ENCODE results near the gene CST8.
A peak's percentile ranks its signal among the peaks of the same experiment; 100 is the strongest.
"Not testable (repeated sequence)": the region's sequence is repeated elsewhere in the genome, so short reads cannot be mapped to it uniquely, and the experiment has no call there.

CST8 gene

GRCh38 chr20:23490817-23491216, at the start of gene CST8:
Gene CST8, plus strand, starts transcription at chr20:23491117. Its CDS starts 551 bp downstream, at chr20:23491668.
- DNase-seq: no peak

GRCh38 chr20:23441850-23442313, 49.0 kb upstream of the CST8 start:
- peak; percentile 63 to 89 (median 63) for DNase-seq

- DNase-seq: no peak
These were observed 48.5 kb upstream of the CST8 start for GRCh38 chr20:23442436-23442835.

DNA sequence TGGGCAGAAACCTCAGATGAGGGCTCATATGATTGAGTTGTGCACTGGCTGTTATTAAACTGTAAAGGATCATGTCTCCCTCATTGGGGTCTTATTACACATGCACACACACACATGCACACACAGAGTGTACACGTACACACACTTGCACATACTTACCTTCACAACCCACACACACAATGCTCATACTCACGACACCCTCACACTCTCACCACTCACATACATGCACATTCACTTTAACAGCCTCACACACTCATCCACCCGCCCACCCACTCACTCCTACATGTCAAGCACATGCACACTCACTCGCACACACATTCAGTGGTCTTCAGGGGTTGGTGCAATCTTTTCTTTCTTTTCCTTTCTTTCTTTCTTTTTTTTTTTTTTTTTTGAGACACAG, 46.1 kb upstream of the CST8 start:
- DNase-seq: no peak

DNA sequence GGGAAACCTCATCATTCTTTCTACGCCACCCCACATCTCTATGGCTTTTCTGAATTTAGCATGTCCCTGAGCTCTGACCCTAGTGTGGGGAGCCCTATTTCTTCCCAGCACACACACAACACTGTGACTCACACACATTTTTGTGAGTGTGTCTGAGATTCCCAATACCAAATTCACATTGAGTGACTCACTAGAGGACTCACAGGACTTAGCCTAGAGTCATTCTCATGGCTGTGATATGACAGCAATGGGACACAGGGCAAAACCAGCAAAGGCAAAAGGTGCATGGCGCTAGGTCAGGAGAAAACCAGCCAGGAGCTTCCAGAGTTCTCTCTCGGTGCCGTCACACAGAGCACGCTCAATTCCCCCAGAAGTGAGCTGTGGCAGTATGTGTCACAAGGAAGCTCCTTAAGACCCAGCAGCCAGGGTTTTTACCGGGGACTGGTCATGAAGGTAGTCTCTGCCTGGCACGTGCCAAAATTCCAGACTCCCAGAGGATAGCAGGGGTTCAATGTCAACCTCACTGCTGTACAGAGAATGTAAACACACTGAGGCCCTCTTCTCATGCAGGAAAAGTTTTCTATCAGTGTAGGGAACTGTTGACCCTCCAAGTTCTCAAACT, 45.2 kb upstream of the CST8 start:
- no peak for DNase-seq

DNA sequence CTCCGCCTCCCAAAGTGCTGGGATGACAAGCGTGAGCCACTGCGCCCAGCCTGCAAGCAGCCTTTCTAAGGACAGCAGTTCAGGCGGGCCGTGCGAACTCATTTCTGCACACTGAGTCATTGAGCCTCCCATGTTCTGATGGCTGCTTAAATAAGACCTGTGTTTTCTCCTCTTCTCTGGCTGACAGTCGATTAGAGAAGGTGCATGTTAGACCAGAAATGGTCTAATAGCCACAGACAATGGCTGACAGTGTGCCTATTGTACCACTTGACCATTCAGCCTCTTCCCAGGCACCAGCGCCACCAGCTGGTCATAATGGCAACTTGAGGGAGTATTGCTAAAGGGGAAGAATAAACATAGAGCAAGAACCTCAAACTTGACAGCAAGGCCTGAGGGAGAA, 44.4 kb upstream of the CST8 start:
- DNase-seq: peak in 2 of 3 experiments; percentile 33 to 75

- no peak for DNase-seq
These were observed 42.8 kb upstream of the CST8 start for GRCh38 chr20:23448167-23448566.

GRCh38 chr20:23449421-23449820, 41.5 kb upstream of the CST8 start:
- no peak for DNase-seq

GRCh38 chr20:23450877-23451276, 40.0 kb upstream of the CST8 start:
- DNase-seq: no peak

DNA sequence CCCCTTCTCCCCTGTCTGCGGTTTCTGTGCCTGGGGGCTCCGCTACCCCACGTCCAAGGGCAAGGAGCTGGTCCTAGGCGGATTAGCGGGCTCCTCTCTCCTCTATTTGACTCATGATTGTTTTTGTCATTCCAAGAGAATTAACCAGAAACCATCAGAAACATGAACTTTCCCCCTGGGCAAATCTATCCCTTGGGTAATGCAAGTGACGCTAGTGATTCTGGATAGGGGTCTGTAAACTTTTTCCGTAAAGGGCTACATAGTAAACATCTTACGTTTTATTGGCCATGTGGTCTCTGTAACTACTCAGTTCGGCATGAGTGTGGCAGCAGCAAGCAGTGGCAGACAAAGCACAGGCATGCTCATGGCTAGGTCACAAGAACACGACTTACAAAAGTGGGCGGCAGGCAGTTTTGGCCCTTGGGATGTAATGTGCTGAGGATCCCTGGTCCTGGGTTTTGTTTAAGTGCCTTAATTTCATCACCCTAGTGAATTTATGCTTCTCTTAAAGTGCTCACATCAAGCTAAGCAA, 38.9 kb upstream of the CST8 start:
- DNase-seq: no peak

GRCh38 chr20:23452776-23453175, 38.1 kb upstream of the CST8 start, which contains the start of gene CST11:
Gene CST11, minus strand, starts transcription at chr20:23452876. Its CDS starts 65 bp downstream, at chr20:23452811.
- DNase-seq: no peak

- DNase-seq: no peak
These were observed 37.1 kb upstream of the CST8 start for GRCh38 chr20:23453549-23454543.

DNA sequence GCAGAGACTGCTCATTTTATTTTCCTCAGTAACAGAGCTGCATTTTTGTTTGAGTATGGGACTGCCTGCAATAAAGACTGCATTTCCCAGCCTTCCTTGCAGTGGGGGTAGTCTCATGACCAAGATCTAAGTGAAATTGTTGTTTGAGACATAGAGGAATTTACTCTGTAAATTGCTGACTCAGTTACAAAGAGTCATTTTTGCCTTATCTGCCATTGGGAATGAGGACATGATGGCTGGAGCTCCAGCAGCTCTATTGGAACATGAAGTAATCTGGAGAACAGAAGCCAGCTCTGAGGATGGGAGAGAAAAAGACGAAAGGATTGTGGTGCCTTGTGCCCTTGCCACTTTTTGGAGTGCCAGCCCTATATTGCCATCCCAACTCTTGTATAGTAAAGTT, 36.1 kb upstream of the CST8 start:
- DNase-seq: no peak

DNA sequence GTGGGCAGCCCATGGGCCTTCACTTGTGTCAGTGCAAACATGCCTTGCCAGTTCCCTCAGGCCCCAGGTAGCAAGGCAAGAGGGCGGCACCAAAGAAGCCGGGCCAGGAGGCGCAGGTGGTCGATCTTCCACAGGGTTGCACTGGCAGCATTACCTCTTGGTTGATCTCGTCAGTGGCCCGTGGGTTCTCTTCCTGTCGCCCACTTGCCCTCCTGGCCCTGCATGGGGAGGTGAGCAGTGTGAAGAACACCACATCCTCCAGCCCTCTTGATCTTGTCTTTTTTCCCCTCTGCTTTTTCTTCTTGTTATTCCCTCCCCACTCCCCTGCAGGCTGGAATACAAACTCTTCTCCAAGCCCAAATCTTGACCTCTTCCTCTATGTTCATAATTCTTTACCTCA, 35.3 kb upstream of the CST8 start:
- DNase-seq: no peak

DNA sequence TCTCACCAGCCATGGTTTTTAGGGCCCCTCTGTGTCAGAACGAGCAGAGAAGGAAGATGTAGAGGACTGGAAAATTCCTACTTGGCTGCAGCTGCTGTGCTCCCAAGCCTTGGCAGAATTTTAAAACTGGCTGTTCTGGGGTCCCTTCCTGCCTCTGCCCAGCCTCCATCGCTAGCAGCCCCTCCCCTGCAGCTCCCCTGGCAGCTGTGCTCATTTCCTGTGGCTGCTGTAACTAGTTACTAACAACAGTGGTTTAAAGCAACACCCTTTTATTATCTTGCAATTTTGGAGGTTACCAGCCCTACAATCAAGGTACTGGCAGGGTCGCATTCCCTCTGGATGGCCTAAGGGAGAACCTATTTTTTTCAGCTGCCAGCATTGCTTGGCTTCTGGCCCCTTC, 34.5 kb upstream of the CST8 start:
- no peak for DNase-seq

GRCh38 chr20:23456873-23457272, 34.0 kb upstream of the CST8 start:
- DNase-seq: no peak

- DNase-seq: no peak
These were observed 31.3 kb upstream of the CST8 start for GRCh38 chr20:23459461-23460150.

- no peak for DNase-seq
These were observed 29.7 kb upstream of the CST8 start for GRCh38 chr20:23461180-23461579.

DNA sequence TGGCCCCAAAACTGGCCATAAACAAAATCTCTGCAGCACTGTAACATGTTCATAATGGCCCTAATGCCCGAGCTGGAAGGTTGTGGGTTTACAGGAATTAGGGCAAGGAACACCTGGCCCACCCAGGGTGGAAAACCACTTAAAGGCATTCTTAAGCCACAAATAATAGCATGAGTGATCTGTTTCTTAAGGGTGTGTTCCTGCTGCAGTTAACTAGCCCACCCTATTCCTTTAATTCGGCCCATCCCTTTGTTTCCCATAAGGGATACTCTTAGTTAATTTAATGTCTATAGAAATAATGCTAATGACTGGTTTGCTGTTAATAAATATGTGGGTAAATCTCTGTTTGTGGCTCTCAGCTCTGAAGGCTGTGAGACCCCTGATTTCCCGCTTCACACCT, 24.0 kb upstream of the CST8 start:
- DNase-seq: not testable (repeated sequence)

DNA sequence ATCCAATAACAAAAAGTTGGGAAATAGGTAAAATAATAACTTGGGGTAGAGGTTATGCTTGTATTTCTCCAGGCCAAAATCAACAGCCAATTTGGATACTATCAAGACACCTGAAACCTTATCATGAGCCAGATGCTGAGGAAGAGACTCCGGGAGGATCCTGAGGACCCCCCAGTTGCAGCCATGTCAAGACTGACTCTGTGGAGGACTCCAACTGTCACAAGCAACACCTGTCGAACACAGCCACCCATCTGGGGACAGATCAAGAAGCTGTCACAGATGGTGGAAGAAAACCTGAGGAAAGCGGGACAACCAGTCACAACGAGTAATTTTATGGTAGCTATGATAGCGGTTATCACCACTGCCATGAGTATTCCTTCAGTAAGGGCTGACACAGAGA, 18.6 kb upstream of the CST8 start:
- DNase-seq: not testable (repeated sequence)

- not testable (repeated sequence) for DNase-seq
These were observed 17.6 kb upstream of the CST8 start for GRCh38 chr20:23473293-23473692.

DNA sequence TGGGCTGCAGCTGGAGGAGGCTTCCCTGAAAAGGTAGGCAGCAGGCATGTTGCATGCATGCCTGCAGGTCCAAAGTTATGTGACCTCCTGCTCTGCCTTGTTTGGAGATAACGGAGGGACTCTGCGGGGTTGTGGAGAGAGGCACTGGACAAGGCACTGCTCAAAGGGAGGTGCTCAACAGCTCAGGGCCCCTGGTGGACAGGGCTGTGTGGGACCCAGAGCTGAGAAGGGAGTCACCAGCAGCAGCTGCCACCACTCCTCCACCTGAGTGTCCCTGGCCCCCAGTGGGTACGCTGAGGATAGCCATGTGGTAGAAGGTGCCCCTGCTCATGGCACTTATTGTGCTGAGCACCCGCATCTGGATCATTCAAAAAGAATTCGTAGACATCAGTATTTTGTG, 15.5 kb upstream of the CST8 start:
- DNase-seq: no peak

All from NCI-H1417 (cell line).